Skeletal muscle tissue (tissue), 4 donors: ENCODE measurements around the gene ZMYND11. TPM values are rescaled to one million over a fixed set of nuclear protein-coding genes. Genes with fewer than 3 reads are reported as not detected.

ENCODE experiments used
- H3K27ac ChIP-seq: one replicate; pipeline ENCODE4 v1.7.0; 2013; ENCODE audit warnings: mild to moderate bottlenecking, low read depth, low read length, inconsistent platforms
- H3K27me3 ChIP-seq, 3 donors: one replicate each; pipeline ENCODE4 v1.7.0; 2013; ENCODE audit warnings: low read length in 3 of 3; ENCODE audit not compliant: control insufficient read depth in 3 of 3, insufficient read depth in 3 of 3
- H3K36me3 ChIP-seq, 3 donors: one replicate each; pipeline ENCODE4 v1.7.0; 2013; ENCODE audit warnings: low read length in 3 of 3; ENCODE audit not compliant: control insufficient read depth in 3 of 3, insufficient read depth in 3 of 3
- H3K4me1 ChIP-seq, 3 donors: one replicate each; pipeline ENCODE4 v1.7.0; 2013; ENCODE audit warnings: low read length in 3 of 3, mild to moderate bottlenecking in 3 of 3; ENCODE audit not compliant: control insufficient read depth in 3 of 3, insufficient read depth in 3 of 3
- H3K4me3 ChIP-seq, 3 donors: one replicate each; pipeline ENCODE4 v1.7.0; 2013; ENCODE audit warnings: low read length in 3 of 3
- H3K9ac ChIP-seq, 3 donors: one replicate each; pipeline ENCODE4 v1.7.0; 2013; ENCODE audit warnings: low read length in 3 of 3, mild to moderate bottlenecking in 3 of 3, moderate library complexity in 2 of 3, low read depth in 1 of 3
- H3K9me3 ChIP-seq, 3 donors: one replicate each; pipeline ENCODE4 v1.7.0; 2013; ENCODE audit warnings: low read length in 3 of 3; ENCODE audit not compliant: control insufficient read depth in 3 of 3
- total RNA-seq: library from RNA; depleted of rRNA; stranded (reverse); fragments of >200 nt; gene quantifications from one replicate; pipeline ENCODE4 v1.2.3, GENCODE V29; 2014
- donor health status: Osteomylitis.

The ZMYND11 gene
- total RNA-seq, 1 donor from 2014 or later, result 35.0 TPM

GRCh38 chr10:95356-96115 lies 39.7 kb upstream of the ZMYND11 start:
- peaks cover 0 to 4% (median 3%) of the 10 kb centered on the region in 3 donors for H3K9me3 ChIP-seq
- H3K36me3 ChIP-seq, result no peaks in the 10 kb centered on the region
- H3K27ac ChIP-seq, result no peak overlapping the region
- no peaks in the 10 kb centered on the region for H3K27me3 ChIP-seq
- H3K9ac ChIP-seq, result no peak overlapping the region
- H3K4me3 ChIP-seq, result no peak overlapping the region
- H3K4me1 ChIP-seq, result no peaks in the 10 kb centered on the region

DNA sequence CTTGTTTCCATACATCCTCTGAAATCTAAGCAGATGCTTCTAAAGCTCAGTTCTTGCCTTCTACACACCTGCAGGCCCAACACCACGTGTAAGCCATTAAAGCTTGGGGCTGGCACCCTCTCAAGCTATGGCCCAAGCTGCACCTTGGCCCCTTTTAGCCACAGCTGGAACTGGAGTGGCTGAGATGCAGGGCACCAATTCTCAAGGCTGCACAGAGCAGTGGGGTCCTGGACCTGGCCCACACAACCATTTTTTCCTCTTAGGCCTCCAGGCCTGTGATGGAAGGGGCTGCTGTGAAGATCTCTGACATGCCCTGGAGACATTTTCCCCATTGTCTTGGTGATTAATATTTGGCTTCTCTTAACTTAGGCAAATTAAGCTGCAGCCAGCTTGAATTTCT lies 38.8 kb upstream of the ZMYND11 start:
- H3K36me3 ChIP-seq, result no peaks in the 10 kb centered on the region
- H3K27ac ChIP-seq, result no peak overlapping the region
- peaks cover 0 to 4% (median 3%) of the 10 kb centered on the region in 3 donors for H3K9me3 ChIP-seq
- no peaks in the 10 kb centered on the region for H3K27me3 ChIP-seq
- H3K4me1 ChIP-seq, result no peaks in the 10 kb centered on the region
- H3K4me3 ChIP-seq, result no peak overlapping the region
- H3K9ac ChIP-seq, result no peak overlapping the region

- Histone ChIP-seq H3K27ac (no peak overlapping the region), H3K27me3 (peaks cover 0 to 5% (median 4%) of the 10 kb centered on the region in 3 donors), H3K9me3 (no peaks in the 10 kb centered on the region), H3K4me1 (no peaks in the 10 kb centered on the region), H3K36me3 (no peaks in the 10 kb centered on the region), H3K9ac (no peak overlapping the region), H3K4me3 (no peak overlapping the region)
These were observed 30.8 kb upstream of the ZMYND11 start for GRCh38 chr10:104416-104815.

- no peak overlapping the region for H3K27ac ChIP-seq
- H3K4me3 ChIP-seq, result no peak overlapping the region
- no peaks in the 10 kb centered on the region for H3K9me3 ChIP-seq
- no peak overlapping the region for H3K9ac ChIP-seq
- H3K36me3 ChIP-seq, result no peaks in the 10 kb centered on the region
- H3K27me3 ChIP-seq, result peaks cover 0 to 5% (median 4%) of the 10 kb centered on the region in 3 donors
- no peaks in the 10 kb centered on the region for H3K4me1 ChIP-seq
These were observed 30.2 kb upstream of the ZMYND11 start for GRCh38 chr10:104862-105565.

DNA sequence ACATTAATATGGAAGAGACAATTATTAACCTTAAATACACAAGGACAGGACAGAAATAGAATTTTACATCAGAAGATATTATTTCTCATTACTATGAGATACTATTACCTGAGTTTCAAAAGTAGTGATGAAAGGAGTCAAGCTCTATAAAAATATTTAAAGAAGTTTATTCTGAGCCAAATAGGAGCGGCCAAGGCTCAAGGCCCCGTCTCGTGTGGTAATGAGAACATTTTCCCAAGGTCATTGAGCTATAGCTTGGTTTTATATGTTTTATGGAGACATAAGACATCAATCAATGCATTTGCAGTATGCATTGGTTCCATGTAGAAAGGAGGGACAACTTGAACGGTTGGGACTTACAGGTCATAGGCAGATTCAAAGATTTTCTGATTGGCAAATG lies 29.4 kb upstream of the ZMYND11 start:
- H3K9me3 ChIP-seq, result no peaks in the 10 kb centered on the region
- no peak overlapping the region for H3K9ac ChIP-seq
- no peaks in the 10 kb centered on the region for H3K4me1 ChIP-seq
- no peaks in the 10 kb centered on the region for H3K36me3 ChIP-seq
- H3K4me3 ChIP-seq, result no peak overlapping the region
- H3K27ac ChIP-seq, result no peak overlapping the region
- H3K27me3 ChIP-seq, result peaks cover 0 to 5% (median 4%) of the 10 kb centered on the region in 3 donors

DNA sequence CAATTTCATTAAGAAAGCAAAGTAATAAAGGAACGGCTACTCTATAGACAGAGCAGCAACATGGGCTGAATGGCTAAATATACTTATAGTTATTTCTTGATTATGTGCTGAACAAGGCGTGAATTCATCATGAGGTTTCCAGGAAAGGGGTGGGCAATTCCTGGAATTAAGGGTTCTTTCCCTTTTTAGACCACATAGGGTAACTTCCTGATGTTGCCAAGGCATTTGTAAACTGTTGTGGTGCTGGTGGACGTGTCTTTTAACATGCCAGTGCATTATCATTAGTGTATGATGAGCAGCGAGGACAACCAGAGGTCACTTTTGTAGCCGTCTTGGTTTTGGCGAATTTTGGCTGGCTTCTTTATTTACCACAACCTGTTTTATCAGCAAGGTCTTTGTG lies 28.5 kb upstream of the ZMYND11 start:
- Histone ChIP-seq H3K9ac (no peak overlapping the region), H3K27ac (no peak overlapping the region), H3K4me1 (no peaks in the 10 kb centered on the region), H3K4me3 (no peak overlapping the region), H3K9me3 (no peaks in the 10 kb centered on the region), H3K36me3 (no peaks in the 10 kb centered on the region), H3K27me3 (peaks cover 0 to 5% (median 4%) of the 10 kb centered on the region in 3 donors)

GRCh38 chr10:112246-112645 lies 23.0 kb upstream of the ZMYND11 start:
- Histone ChIP-seq H3K4me3 (no peak overlapping the region), H3K9me3 (no peaks in the 10 kb centered on the region), H3K27me3 (no peaks in the 10 kb centered on the region), H3K36me3 (no peaks in the 10 kb centered on the region), H3K27ac (no peak overlapping the region), H3K9ac (no peak overlapping the region), H3K4me1 (no peaks in the 10 kb centered on the region)

DNA sequence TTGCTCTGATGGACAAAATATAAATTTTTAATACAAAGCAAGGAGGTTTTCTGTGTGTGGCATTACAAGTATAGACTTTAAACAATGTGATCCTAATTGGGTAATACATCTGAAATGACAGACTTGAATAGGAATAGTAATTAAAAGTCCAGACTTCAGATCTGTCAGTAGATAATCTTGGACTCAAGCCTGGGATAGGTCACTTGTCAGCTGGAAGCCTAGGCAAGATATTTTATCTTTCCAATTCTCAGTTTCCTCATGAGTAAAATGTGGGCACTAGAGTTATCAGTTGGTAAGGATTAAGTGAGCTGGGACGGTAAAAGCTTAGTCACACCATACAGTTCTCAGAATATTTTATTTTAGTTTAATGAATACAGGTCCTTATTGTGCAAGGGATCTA lies 10.4 kb upstream of the ZMYND11 start:
- Histone ChIP-seq H3K9ac (no peak overlapping the region), H3K27me3 (peaks cover 0 to 2% (median 0%) of the 10 kb centered on the region in 3 donors), H3K36me3 (no peaks in the 10 kb centered on the region), H3K4me1 (no peaks in the 10 kb centered on the region), H3K9me3 (no peaks in the 10 kb centered on the region), H3K4me3 (no peak overlapping the region), H3K27ac (no peak overlapping the region)

GRCh38 chr10:127612-128432 lies 7.4 kb upstream of the ZMYND11 start:
- Histone ChIP-seq H3K27ac (no peak overlapping the region), H3K4me3 (peak overlapping the region in 1 of 3 donors; percentile 19)

More at GRCh38 chr10:127612-128432, 7.4 kb upstream of the ZMYND11 start:
- peaks cover 0 to 3% (median 0%) of the 10 kb centered on the region in 3 donors for H3K4me1 ChIP-seq
- no peaks in the 10 kb centered on the region for H3K9me3 ChIP-seq
- H3K27me3 ChIP-seq, result no peaks in the 10 kb centered on the region
- H3K36me3 ChIP-seq, result no peaks in the 10 kb centered on the region
- H3K9ac ChIP-seq, result no peak overlapping the region
